ENCODE data around the gene EYA2. TPM values are rescaled to one million over a fixed set of nuclear protein-coding genes. Genes with fewer than 3 reads are reported as not detected.

Gene EYA2
- total RNA-seq, 3 donors from 2014 or later (not counting 1 experiment from before 2014, with no cell fraction given): 0.30 TPM; not detected in 2

DNA sequence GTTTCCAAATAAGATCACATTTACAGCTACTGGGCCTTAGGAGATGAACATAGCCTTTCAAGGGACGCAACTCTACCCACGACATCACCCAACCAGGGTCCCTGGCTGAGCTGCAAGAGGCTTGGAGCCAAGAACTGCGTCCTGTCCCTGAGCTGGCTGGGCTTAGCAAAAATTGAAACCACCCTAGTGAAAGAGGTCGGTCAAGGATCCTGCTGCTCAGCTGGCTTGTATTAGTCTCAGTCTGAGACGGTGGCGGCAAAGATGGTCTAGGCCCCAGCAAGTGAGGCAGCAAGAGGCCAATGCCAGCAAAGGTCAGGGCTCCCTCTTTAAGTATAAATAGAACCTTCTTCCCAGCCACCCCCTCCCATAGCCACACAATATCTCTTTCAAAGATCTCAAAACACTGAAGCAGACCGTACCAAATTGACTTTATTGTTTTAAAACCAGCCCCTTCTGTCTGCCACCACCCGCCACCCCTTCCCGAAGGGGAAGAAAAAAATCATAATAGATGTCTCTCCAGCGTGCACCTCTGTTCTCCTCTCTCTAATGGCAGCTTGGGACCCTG, 140.5 kb downstream of the EYA2 start:
- Mint-ChIP-seq H3K27me3 (ENCODE audit: low read depth in 2 of 2) (peaks cover 9 to 15% of the 10 kb centered on the region in 2 donors), H3K9me3 (no peaks in the 10 kb centered on the region), H3K36me3 (no peaks in the 10 kb centered on the region), H3K4me1 (no peaks in the 10 kb centered on the region), H3K4me3 (no peak overlapping the region), H3K27ac (no peak overlapping the region)
- H3K27me3 ChIP-seq (ENCODE audit: control insufficient read depth, insufficient read depth, low read length): no peaks in the 10 kb centered on the region
- H3K9me3 ChIP-seq (ENCODE audit: control insufficient read depth, insufficient read depth, low read length): no peaks in the 10 kb centered on the region
- 89% methylated on average over 10 of the region's 10 CpGs for WGBS (ENCODE audit: insufficient coverage)
- H3K36me3 ChIP-seq (ENCODE audit: control insufficient read depth, insufficient read depth, low read length): no peaks in the 10 kb centered on the region
- ATAC-seq (no peak), DNase-seq (no peak)
- no peaks in the 10 kb centered on the region for H3K4me1 ChIP-seq (ENCODE audit: control insufficient read depth, insufficient read depth, low read length)
- H3K27ac ChIP-seq (ENCODE audit: low read length): no peak overlapping the region
- intact Hi-C loops (cut with micrococcal nuclease): no loop called here
- TF ChIP-seq, protein P1, sequence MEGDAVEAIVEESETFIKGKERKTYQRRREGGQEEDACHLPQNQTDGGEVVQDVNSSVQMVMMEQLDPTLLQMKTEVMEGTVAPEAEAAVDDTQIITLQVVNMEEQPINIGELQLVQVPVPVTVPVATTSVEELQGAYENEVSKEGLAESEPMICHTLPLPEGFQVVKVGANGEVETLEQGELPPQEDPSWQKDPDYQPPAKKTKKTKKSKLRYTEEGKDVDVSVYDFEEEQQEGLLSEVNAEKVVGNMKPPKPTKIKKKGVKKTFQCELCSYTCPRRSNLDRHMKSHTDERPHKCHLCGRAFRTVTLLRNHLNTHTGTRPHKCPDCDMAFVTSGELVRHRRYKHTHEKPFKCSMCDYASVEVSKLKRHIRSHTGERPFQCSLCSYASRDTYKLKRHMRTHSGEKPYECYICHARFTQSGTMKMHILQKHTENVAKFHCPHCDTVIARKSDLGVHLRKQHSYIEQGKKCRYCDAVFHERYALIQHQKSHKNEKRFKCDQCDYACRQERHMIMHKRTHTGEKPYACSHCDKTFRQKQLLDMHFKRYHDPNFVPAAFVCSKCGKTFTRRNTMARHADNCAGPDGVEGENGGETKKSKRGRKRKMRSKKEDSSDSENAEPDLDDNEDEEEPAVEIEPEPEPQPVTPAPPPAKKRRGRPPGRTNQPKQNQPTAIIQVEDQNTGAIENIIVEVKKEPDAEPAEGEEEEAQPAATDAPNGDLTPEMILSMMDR (IDR thresholded peaks at IDR 0.05): no peak
- no peak overlapping the region for H3K4me3 ChIP-seq (ENCODE audit: low read length)

DNA sequence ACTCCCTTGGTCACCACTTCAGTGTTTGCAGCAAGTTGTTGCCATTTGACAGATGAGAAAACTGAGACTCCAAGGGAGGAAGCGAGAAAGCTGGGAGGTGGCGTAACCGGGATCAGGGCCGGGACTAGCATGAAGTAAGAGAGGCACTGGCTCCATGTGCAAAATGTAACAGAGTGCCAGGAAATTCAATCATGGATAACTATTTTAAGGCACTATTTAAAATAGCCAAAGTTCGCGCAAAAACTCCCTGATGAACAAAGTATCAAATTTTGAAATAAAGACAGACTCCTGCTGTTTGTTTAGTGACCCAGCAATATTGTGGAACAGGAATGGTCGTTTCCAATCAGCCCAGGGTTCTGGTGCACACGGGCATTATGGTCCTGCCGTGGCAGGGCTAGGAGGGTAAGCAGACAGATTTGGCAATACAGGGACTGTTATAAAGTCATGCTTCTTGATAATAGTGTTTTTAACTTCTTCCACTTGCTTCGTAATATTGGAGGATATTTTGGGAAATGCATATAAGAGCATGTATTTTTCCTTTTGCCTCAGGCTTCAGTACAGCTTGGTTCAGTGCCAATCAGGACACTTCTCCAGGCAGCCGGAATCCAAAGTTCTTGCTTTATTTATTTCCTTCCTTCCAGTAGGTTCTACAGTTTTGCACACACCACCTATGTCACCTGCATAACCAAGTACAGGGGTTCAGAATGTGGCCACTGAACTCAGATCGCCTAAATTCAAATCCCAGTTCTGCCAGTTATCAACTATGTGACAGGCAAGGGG, 141.6 kb downstream of the EYA2 start:
- Histone ChIP-seq H3K27me3 (ENCODE audit: control insufficient read depth, insufficient read depth, low read length) (no peaks in the 10 kb centered on the region), H3K4me1 (ENCODE audit: control insufficient read depth, insufficient read depth, low read length) (no peaks in the 10 kb centered on the region), H3K27ac (ENCODE audit: low read length) (no peak overlapping the region), H3K9me3 (ENCODE audit: control insufficient read depth, insufficient read depth, low read length) (no peaks in the 10 kb centered on the region), H3K36me3 (ENCODE audit: control insufficient read depth, insufficient read depth, low read length) (no peaks in the 10 kb centered on the region), H3K4me3 (ENCODE audit: low read length) (no peak overlapping the region)
- no peak overlapping the region for H3K4me3 Mint-ChIP-seq
- intact Hi-C loops (cut with micrococcal nuclease): no loop called here
- no peaks in the 10 kb centered on the region for H3K9me3 Mint-ChIP-seq
- no peak overlapping the region for H3K27ac Mint-ChIP-seq
- DNase-seq (no peak), ATAC-seq (no peak)
- no peaks in the 10 kb centered on the region for H3K36me3 Mint-ChIP-seq
- TF ChIP-seq, protein P1 (IDR thresholded peaks at IDR 0.05): no peak
- no peaks in the 10 kb centered on the region for H3K4me1 Mint-ChIP-seq
- 92% methylated on average over 12 of the region's 12 CpGs for whole genome bisulfite sequencing (ENCODE audit: insufficient coverage)
- peaks cover 13% of the 10 kb centered on the region in 2 donors for H3K27me3 Mint-ChIP-seq (ENCODE audit: low read depth in 2 of 2)

DNA sequence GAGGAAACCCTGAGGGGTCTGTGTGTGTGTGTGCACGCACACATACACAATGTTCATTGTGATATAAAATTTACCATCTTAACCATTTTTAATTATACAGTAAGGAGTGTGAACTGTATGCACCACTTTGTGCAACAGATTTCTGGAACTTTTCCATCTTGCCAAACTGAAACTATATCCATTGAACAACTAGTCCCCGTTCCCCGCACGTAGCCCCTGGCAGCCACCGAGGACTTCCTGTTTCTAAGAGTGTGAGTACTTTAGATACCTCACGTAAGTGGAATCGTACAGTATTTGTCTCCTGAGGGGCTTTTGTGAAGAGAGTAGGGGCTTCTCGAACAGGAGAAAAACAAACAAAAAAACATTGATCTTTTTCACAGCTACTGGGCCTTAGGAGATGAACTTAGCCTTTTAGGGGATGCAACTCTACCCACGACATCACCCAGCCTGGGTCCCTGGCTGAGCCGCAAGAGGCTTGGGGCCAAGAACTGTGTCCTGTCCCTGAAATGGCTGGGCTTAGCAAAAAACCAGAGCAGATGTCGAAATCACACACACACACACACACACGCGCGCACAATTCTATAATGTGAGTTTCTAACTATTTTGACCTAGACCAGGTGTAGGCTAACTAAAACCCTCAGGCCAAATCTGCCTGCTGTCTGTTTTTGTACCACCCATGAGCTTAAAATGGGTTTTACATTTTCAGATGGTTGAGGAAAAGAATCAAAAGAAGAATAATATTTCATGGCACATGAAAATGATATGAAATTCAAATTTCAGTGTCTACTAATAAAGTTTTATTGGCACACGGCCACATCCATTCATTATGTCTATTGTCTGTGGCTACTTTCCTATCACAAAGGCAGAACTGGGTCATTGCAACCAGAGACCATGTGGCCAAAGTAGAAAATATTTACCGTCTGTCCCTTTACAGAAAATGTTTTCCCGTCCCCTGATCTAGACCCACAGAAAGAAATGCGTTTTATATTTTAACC, 144.2 kb downstream of the EYA2 start:
- Mint-ChIP-seq H3K9me3 (no peaks in the 10 kb centered on the region), H3K4me1 (no peaks in the 10 kb centered on the region), H3K36me3 (no peaks in the 10 kb centered on the region), H3K4me3 (no peak overlapping the region), H3K27me3 (ENCODE audit: low read depth in 2 of 2) (peaks cover 12 to 22% of the 10 kb centered on the region in 2 donors), H3K27ac (no peak overlapping the region)
- no peak for ATAC-seq
- no peaks in the 10 kb centered on the region for H3K4me1 ChIP-seq (ENCODE audit: control insufficient read depth, insufficient read depth, low read length)
- no peak overlapping the region for H3K27ac ChIP-seq (ENCODE audit: low read length)
- H3K27me3 ChIP-seq (ENCODE audit: control insufficient read depth, insufficient read depth, low read length): no peaks in the 10 kb centered on the region
- TF ChIP-seq, protein P1 (IDR thresholded peaks at IDR 0.05): no peak
- H3K9me3 ChIP-seq (ENCODE audit: control insufficient read depth, insufficient read depth, low read length): no peaks in the 10 kb centered on the region
- WGBS (ENCODE audit: insufficient coverage): 58% methylated on average over 17 of the region's 18 CpGs
- H3K36me3 ChIP-seq (ENCODE audit: control insufficient read depth, insufficient read depth, low read length): no peaks in the 10 kb centered on the region
- intact Hi-C loops (cut with micrococcal nuclease): no loop called here
- no peak overlapping the region for H3K4me3 ChIP-seq (ENCODE audit: low read length)
- no peak for DNase-seq

All from natural killer cell (primary cell).